H1 (cell line): Measurements from ENCODE around the gene EMC10.

Experiments
- ATF3 ChIP-seq: IDR thresholded peaks from 2 replicates; pipeline ENCODE4 v1.6.1; 2011; ENCODE audit warnings: low read depth, mild to moderate bottlenecking, low read length; ENCODE audit not compliant: insufficient read depth
- EZH2 ChIP-seq: fragments of 200-600 bp; sonication (generic); IDR thresholded peaks from 2 replicates; pipeline ENCODE4 v1.7.1; 2012; ENCODE audit warnings: low read depth, mild to moderate bottlenecking, moderate library complexity, low read length, inconsistent platforms; ENCODE audit not compliant: severe bottlenecking
- GTF2F1 ChIP-seq: IDR thresholded peaks from 2 replicates; pipeline ENCODE4 v1.6.1; 2012; ENCODE audit warnings: low read depth, low read length, improper control_type of control experiment, borderline replicate concordance
- JUND ChIP-seq: IDR thresholded peaks from 2 replicates; pipeline ENCODE4 v1.6.1; 2011; ENCODE audit warnings: mild to moderate bottlenecking, improper control_type of control experiment, low read length
- MAFK ChIP-seq: IDR thresholded peaks from 2 replicates; pipeline ENCODE4 v1.6.1; 2012; ENCODE audit warnings: low read depth, mild to moderate bottlenecking, improper control_type of control experiment, low read length
- POLR2A ChIP-seq, 2 experiments: IDR thresholded peaks; 1 replicate in 1 of 2; 2 replicates in 1 of 2; pipeline ENCODE4 v1.6.1; 2011; ENCODE audit warnings: low read depth in 2 of 2, low read length in 2 of 2, mild to moderate bottlenecking in 2 of 2; ENCODE audit errors: control extremely low read depth in 1 of 2
- RAD21 ChIP-seq, 2 experiments: IDR thresholded peaks in 1 of 2; conservative IDR thresholded peaks in 1 of 2; 2 replicates each; pipeline ENCODE4 v1.6.1; 2011; ENCODE audit warnings: low read depth in 2 of 2, low read length in 2 of 2, improper control_type of control experiment in 1 of 2, inconsistent platforms in 1 of 2, mild to moderate bottlenecking in 1 of 2, moderate library complexity in 1 of 2
- SP2 ChIP-seq: IDR thresholded peaks from 2 replicates; pipeline ENCODE4 v1.6.1; 2012; ENCODE audit warnings: mild to moderate bottlenecking, low read length, inconsistent platforms
- TAF1 ChIP-seq: IDR thresholded peaks from 2 replicates; pipeline ENCODE4 v1.6.1; 2011; ENCODE audit warnings: mild to moderate bottlenecking, low read depth, low read length
- TAF7 ChIP-seq: optimal IDR thresholded peaks from 2 replicates; pipeline ENCODE3; 2011; ENCODE audit warnings: low read depth, mild to moderate bottlenecking, inconsistent platforms, low read length, moderate library complexity, borderline replicate concordance
- TBP ChIP-seq: IDR thresholded peaks from 2 replicates; pipeline ENCODE4 v1.6.1; 2011; ENCODE audit warnings: low read depth, low read length, improper control_type of control experiment
- TF ChIP-seq, protein P1 (sequence below), 3 experiments: IDR thresholded peaks; 1 replicate in 2 of 3; 2 replicates in 1 of 3; pipeline versions ENCODE4 v1.5.1 to v1.6.1; 2011; ENCODE audit warnings: low read length in 3 of 3, mild to moderate bottlenecking in 3 of 3, inconsistent platforms in 2 of 3, low read depth in 1 of 3, moderate library complexity in 1 of 3; ENCODE audit not compliant: insufficient read depth in 1 of 3; ENCODE audit errors: control extremely low read depth in 1 of 3
- TF ChIP-seq, protein P2 (sequence below): IDR thresholded peaks from 2 replicates; pipeline ENCODE4 v1.6.1; 2012; ENCODE audit warnings: inconsistent platforms

GRCh38 chr19:50461066-50461875, 15.0 kb upstream of the EMC10 start:
- TF ChIP-seq, protein P1, sequence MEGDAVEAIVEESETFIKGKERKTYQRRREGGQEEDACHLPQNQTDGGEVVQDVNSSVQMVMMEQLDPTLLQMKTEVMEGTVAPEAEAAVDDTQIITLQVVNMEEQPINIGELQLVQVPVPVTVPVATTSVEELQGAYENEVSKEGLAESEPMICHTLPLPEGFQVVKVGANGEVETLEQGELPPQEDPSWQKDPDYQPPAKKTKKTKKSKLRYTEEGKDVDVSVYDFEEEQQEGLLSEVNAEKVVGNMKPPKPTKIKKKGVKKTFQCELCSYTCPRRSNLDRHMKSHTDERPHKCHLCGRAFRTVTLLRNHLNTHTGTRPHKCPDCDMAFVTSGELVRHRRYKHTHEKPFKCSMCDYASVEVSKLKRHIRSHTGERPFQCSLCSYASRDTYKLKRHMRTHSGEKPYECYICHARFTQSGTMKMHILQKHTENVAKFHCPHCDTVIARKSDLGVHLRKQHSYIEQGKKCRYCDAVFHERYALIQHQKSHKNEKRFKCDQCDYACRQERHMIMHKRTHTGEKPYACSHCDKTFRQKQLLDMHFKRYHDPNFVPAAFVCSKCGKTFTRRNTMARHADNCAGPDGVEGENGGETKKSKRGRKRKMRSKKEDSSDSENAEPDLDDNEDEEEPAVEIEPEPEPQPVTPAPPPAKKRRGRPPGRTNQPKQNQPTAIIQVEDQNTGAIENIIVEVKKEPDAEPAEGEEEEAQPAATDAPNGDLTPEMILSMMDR (IDR thresholded peaks at IDR 0.05; ENCODE audit: control extremely low read depth in 1 of 3, insufficient read depth in 1 of 3, low read depth in 1 of 3, low read length in 3 of 3) = peak; percentile 81 to 92 (median 84)
- TF ChIP-seq JUND (peak; percentile 11; the same call in 1 of the 2 replicates), TAF7 (no peak), POLR2A (IDR thresholded peaks at IDR 0.05; ENCODE audit: control extremely low read depth in 1 of 2, low read depth in 2 of 2, low read length in 2 of 2) (no peak), TAF1 (no peak), SP2 (no peak), MAFK (no peak), ATF3 (no peak), EZH2 (no peak), TBP (no peak), RAD21 (IDR thresholded peaks at IDR 0.05 in 1 of 2, conservative IDR thresholded peaks at IDR 0.05 in 1 of 2; ENCODE audit: low read depth in 2 of 2, low read length in 2 of 2) (peak; percentile 84 to 86), GTF2F1 (no peak)
- TF ChIP-seq, protein P2, sequence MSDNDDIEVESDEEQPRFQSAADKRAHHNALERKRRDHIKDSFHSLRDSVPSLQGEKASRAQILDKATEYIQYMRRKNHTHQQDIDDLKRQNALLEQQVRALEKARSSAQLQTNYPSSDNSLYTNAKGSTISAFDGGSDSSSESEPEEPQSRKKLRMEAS = no peak
